ENCODE data around the gene GPR89B.
"Not testable (repeated sequence)": the region's sequence is repeated elsewhere in the genome, so short reads cannot be mapped to it uniquely, and the experiment has no call there.

DNA sequence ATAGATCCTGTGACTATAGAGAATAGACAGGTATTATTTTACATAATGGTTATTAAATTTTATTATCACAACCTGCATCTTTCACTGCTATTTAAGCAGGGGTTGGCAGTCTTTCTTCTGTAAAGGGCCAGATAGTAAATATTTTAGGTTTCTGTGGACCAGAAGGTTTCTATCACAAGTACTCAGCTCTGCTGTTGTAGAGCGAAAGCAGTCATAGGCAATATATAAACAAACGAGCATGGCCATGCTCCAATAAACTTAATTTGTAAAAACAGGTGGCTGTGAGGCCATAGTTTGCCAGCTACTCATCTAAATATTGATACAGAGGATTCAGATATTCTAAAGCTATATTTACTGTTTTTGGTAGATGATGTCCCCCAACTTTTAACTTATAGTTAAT is 12.2 kb downstream of the GPR89B start:
- TF ChIP-seq, protein P1, sequence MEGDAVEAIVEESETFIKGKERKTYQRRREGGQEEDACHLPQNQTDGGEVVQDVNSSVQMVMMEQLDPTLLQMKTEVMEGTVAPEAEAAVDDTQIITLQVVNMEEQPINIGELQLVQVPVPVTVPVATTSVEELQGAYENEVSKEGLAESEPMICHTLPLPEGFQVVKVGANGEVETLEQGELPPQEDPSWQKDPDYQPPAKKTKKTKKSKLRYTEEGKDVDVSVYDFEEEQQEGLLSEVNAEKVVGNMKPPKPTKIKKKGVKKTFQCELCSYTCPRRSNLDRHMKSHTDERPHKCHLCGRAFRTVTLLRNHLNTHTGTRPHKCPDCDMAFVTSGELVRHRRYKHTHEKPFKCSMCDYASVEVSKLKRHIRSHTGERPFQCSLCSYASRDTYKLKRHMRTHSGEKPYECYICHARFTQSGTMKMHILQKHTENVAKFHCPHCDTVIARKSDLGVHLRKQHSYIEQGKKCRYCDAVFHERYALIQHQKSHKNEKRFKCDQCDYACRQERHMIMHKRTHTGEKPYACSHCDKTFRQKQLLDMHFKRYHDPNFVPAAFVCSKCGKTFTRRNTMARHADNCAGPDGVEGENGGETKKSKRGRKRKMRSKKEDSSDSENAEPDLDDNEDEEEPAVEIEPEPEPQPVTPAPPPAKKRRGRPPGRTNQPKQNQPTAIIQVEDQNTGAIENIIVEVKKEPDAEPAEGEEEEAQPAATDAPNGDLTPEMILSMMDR (IDR thresholded peaks at IDR 0.05): not testable (repeated sequence)
- not testable (repeated sequence) for TF ChIP-seq POLR2A (IDR thresholded peaks at IDR 0.05)

All from adrenal gland (tissue), 5 donors.